ENCODE data around the gene ZFYVE28. TPM values are rescaled to one million over a fixed set of nuclear protein-coding genes. Genes with fewer than 3 reads are reported as not detected.
A peak's percentile ranks its signal among the peaks of the same experiment; 100 is the strongest.

The ZFYVE28 gene
- total and polyA plus RNA-seq, 2 of the 8 experiments (the other 6 are each of a cell fraction or from before 2014, with no cell fraction given), result 1.7 to 4.9 TPM

DNA sequence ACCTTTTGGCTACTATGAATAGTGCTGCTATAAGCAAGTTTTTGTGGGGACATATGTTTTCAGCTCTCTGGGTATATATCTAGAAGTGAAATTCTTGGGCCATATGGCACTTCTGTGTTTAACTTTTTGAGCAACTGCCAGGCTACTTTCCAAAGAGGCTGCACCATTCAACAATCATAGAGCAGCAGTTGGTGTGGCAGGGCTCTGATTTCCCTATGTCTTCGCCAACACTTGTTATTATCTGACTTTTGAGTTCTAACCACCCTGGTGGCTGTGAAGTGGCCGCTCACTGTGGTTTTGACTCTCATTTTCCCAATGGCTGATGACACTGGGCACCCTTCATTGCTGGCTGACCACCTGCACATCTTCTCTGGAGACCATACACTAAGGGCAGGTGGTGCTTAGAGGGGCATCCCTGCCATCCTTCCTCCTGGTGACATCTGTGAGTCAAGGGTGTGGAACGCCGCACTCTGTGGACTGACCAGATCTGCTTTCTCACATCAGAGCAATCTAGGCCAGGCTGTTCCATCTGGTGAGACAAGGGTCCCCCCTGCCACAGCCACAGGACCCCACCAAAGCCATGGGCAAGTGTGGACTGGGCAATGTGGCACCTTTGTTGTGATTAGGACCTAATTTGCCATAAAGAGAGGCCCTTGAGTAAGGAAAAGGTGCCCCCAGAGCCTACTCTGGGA is 49.6 kb downstream of the ZFYVE28 start:
- Histone ChIP-seq H4K5ac (ENCODE audit: insufficient read length, low read depth, low read length) (no peak overlapping the region), H4K20me1 (replicated peaks in 1 of 2; ENCODE audit: control insufficient read depth in 1 of 2, insufficient read depth in 2 of 2, low read length in 2 of 2) (no peaks in the 10 kb centered on the region), H3K56ac (replicated peaks; ENCODE audit: insufficient read length, low read depth, low read length) (no peak overlapping the region), H2BK5ac (ENCODE audit: low read depth, low read length) (no peak overlapping the region), H2BK15ac (ENCODE audit: low read length) (no peak overlapping the region), H3K4me2 (ENCODE audit: insufficient read depth in 1 of 2, low read depth in 2 of 2, low read length in 2 of 2) (no peak overlapping the region), H3K9me3 (ENCODE audit: insufficient read depth in 2 of 2, low read depth in 1 of 2, low read length in 1 of 2) (peaks cover 0 to 4% of the 10 kb centered on the region in 2 experiments; a peak in 3 of 4 replicates), H3K23ac (ENCODE audit: insufficient read length) (no peak overlapping the region), H2BK20ac (ENCODE audit: low read length) (no peak overlapping the region), H3K4ac (replicated peaks; ENCODE audit: insufficient read length, low read depth, low read length) (no peak overlapping the region), H4K8ac (ENCODE audit: extremely low read depth, insufficient read depth, low read length) (no peak overlapping the region), H3K4me3 (ENCODE audit: extremely low read depth in 1 of 4, insufficient read depth in 2 of 4, low read depth in 3 of 4, low read length in 4 of 4) (no peak overlapping the region), H3K14ac (ENCODE audit: insufficient read length) (no peak overlapping the region), H2AK5ac (ENCODE audit: low read depth, low read length) (no peak overlapping the region), H3K9ac (replicated peaks in 1 of 4; ENCODE audit: extremely low read depth in 1 of 4, low read depth in 3 of 4, low read length in 3 of 4) (no peak overlapping the region), H3K36me3 (ENCODE audit: control insufficient read depth in 2 of 4, insufficient read depth in 4 of 4, low read length in 3 of 4) (no peaks in the 10 kb centered on the region), H3K79me2 (ENCODE audit: control insufficient read depth in 1 of 2, insufficient read depth in 2 of 2, low read length in 2 of 2) (no peaks in the 10 kb centered on the region), H3K4me1 (replicated peaks in 1 of 4; ENCODE audit: control insufficient read depth in 3 of 4, insufficient read depth in 4 of 4, low read length in 3 of 4) (no peaks in the 10 kb centered on the region; a peak in 1 of 7 replicates), H3K79me1 (ENCODE audit: low read depth, low read length) (no peaks in the 10 kb centered on the region), H2AFZ (ENCODE audit: low read length) (no peak overlapping the region), H3K23me2 (ENCODE audit: low read depth, low read length) (no peaks in the 10 kb centered on the region), H3K27me3 (replicated peaks in 1 of 4; ENCODE audit: control insufficient read depth in 3 of 4, extremely low read depth in 1 of 4, insufficient read depth in 3 of 4, low read length in 3 of 4) (no peaks in the 10 kb centered on the region), H3K18ac (ENCODE audit: extremely low read depth, low read length) (no peak overlapping the region), H2BK120ac (replicated peaks; ENCODE audit: low read depth, low read length) (no peak overlapping the region), H2BK12ac (ENCODE audit: low read depth, low read length) (no peak overlapping the region), H3K27ac (ENCODE audit: low read depth, low read length) (no peak overlapping the region), H4K91ac (replicated peaks; ENCODE audit: insufficient read length, low read length) (no peak overlapping the region)
- ChIA-PET POLR2A (ENCODE audit: partially characterized antibody) (no interaction called here), CTCF (ENCODE audit: partially characterized antibody) (no interaction called here)
- no peak for FAIRE-seq
- DNase-seq (ENCODE audit: low read depth in 1 of 2, low spot score in 2 of 2), result no peak
- TF ChIP-seq TEAD4 (IDR thresholded peaks at IDR 0.05; ENCODE audit: low read depth, low read length) (no peak), SIRT6 (IDR thresholded peaks at IDR 0.05; ENCODE audit: low read length) (no peak), CBX5 (IDR thresholded peaks at IDR 0.05; ENCODE audit: low read depth, low read length) (no peak), BCL11A (IDR thresholded peaks at IDR 0.05; ENCODE audit: low read depth in 2 of 2, low read length in 2 of 2) (no peak), MAFK (IDR thresholded peaks at IDR 0.05; ENCODE audit: low read depth, low read length) (no peak), JUN (IDR thresholded peaks at IDR 0.05; ENCODE audit: low read depth, low read length) (no peak), KDM1A (IDR thresholded peaks at IDR 0.05; ENCODE audit: borderline replicate concordance, low read length) (peak; percentile 41; the same call in 1 of the 2 replicates)
- TF ChIP-seq, protein P1, sequence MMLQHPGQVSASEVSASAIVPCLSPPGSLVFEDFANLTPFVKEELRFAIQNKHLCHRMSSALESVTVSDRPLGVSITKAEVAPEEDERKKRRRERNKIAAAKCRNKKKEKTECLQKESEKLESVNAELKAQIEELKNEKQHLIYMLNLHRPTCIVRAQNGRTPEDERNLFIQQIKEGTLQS (IDR thresholded peaks at IDR 0.05; ENCODE audit: insufficient read depth, low read depth, low read length), result no peak
- TF ChIP-seq, protein P2, sequence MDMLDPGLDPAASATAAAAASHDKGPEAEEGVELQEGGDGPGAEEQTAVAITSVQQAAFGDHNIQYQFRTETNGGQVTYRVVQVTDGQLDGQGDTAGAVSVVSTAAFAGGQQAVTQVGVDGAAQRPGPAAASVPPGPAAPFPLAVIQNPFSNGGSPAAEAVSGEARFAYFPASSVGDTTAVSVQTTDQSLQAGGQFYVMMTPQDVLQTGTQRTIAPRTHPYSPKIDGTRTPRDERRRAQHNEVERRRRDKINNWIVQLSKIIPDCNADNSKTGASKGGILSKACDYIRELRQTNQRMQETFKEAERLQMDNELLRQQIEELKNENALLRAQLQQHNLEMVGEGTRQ (IDR thresholded peaks at IDR 0.05; ENCODE audit: low read length), result no peak
- 92% methylated on average over 4 of the region's 4 CpGs; no CpG with 5 or more reads in 1 of the 2 experiments for WGBS, 2 experiments (ENCODE audit: extremely low coverage in 1 of 2, insufficient coverage in 1 of 2, insufficient read length in 1 of 2, insufficient replicate concordance in 2 of 2, low coverage in 1 of 2, low lambda C conversion rate in 2 of 2, missing lambda C conversion rate in 1 of 2)

Data from H1 (cell line).